Epithelial cell of esophagus (primary cell): Measurements from ENCODE around the gene STOX1.
A peak's percentile ranks its signal among the peaks of the same experiment; 100 is the strongest.
"Not testable (repeated sequence)": the region's sequence is repeated elsewhere in the genome, so short reads cannot be mapped to it uniquely, and the experiment has no call there.

ENCODE experiments used
- DNase-seq: peaks from one replicate; pipeline ENCODE4 v3.0.0; 2010; ENCODE audit warnings: low read depth
- H3K4me3 ChIP-seq: 2 replicates; pipeline ENCODE4 v1.5.1; 2011; ENCODE audit warnings: mild to moderate bottlenecking, low read length, control low read depth
- CTCF ChIP-seq: IDR thresholded peaks from 2 replicates; pipeline ENCODE4 v1.5.1; 2011; ENCODE audit warnings: low read depth, mild to moderate bottlenecking, low read length, control low read depth, inconsistent platforms; ENCODE audit not compliant: insufficient read depth; ENCODE audit errors: missing control alignments

STOX1 gene

GRCh38 chr10:68831961-68832455, 4.7 kb downstream of the STOX1 start:
- DNase-seq = peak; percentile 10
- H3K4me3 ChIP-seq = no peak overlapping the region
- no peak for TF ChIP-seq CTCF

- no peak for TF ChIP-seq CTCF
- no peak overlapping the region for H3K4me3 ChIP-seq
- DNase-seq = no peak
Observed at GRCh38 chr10:68832601-68833000, 5.3 kb downstream of the STOX1 start.

- no peak for TF ChIP-seq CTCF
- no peak for DNase-seq
Observed at GRCh38 chr10:68837626-68838322, 10.4 kb downstream of the STOX1 start.

GRCh38 chr10:68840650-68841049, 13.3 kb downstream of the STOX1 start:
- not testable (repeated sequence) for DNase-seq

More at GRCh38 chr10:68837626-68838322, 10.4 kb downstream of the STOX1 start:
- no peak overlapping the region for H3K4me3 ChIP-seq

GRCh38 chr10:68848281-68848680, 20.9 kb downstream of the STOX1 start:
- TF ChIP-seq CTCF = no peak
- no peak for DNase-seq
- H3K4me3 ChIP-seq = no peak overlapping the region

More at GRCh38 chr10:68840650-68841049, 13.3 kb downstream of the STOX1 start:
- not testable (repeated sequence) for H3K4me3 ChIP-seq

- TF ChIP-seq CTCF = no peak
- no peak overlapping the region for H3K4me3 ChIP-seq
- no peak for DNase-seq
Observed at GRCh38 chr10:68848806-68849205, 21.5 kb downstream of the STOX1 start.

GRCh38 chr10:68856352-68856751, 29.0 kb downstream of the STOX1 start:
- DNase-seq = no peak
- TF ChIP-seq CTCF = no peak
- H3K4me3 ChIP-seq = no peak overlapping the region
